Endodermal cell (in vitro differentiated cells): Measurements from ENCODE around the gene PERCC1. TPM values are rescaled to one million over a fixed set of nuclear protein-coding genes. Genes with fewer than 3 reads are reported as not detected.

Experiments used
- DNase-seq: peaks from one replicate; pipeline ENCODE4 v3.0.0-alpha.2; 2017
- H3K27ac ChIP-seq: 2 replicates; pipeline ENCODE4 v1.5.1; 2013; ENCODE audit warnings: mild to moderate bottlenecking, low read depth, low read length, moderate library complexity
- H3K27me3 ChIP-seq: 2 replicates; pipeline ENCODE4 v1.6.1; 2013; ENCODE audit warnings: mild to moderate bottlenecking, low read length, moderate library complexity; ENCODE audit not compliant: insufficient read depth, control insufficient read depth, poor library complexity, severe bottlenecking
- H3K36me3 ChIP-seq: 2 replicates; pipeline ENCODE4 v1.7.0; 2013; ENCODE audit warnings: mild to moderate bottlenecking, low read length, moderate library complexity; ENCODE audit not compliant: control insufficient read depth, insufficient read depth
- H3K4me1 ChIP-seq: one replicate; pipeline ENCODE4 v1.7.0; 2013; ENCODE audit warnings: low read length; ENCODE audit not compliant: control insufficient read depth, insufficient read depth
- H3K4me3 ChIP-seq: 2 replicates; pipeline ENCODE4 v1.5.1; 2013; ENCODE audit warnings: mild to moderate bottlenecking, low read length, moderate library complexity
- H3K9ac ChIP-seq: 2 replicates; pipeline ENCODE4 v1.6.1; 2013; ENCODE audit warnings: mild to moderate bottlenecking, low read length, moderate library complexity; ENCODE audit not compliant: poor library complexity, severe bottlenecking; ENCODE audit errors: extremely low read depth
- H3K9me3 ChIP-seq: 2 replicates; pipeline ENCODE4 v1.6.1; 2013; ENCODE audit warnings: mild to moderate bottlenecking, low read length, moderate library complexity; ENCODE audit not compliant: control insufficient read depth
- H3K27ac Mint-ChIP-seq: 2 replicates; pipeline ENCODE4 v1.8.0; 2020; ENCODE audit warnings: mixed read lengths
- H3K27me3 Mint-ChIP-seq: 2 replicates; pipeline ENCODE4 v1.8.0; 2021; ENCODE audit warnings: mild to moderate bottlenecking, mixed read lengths; ENCODE audit not compliant: insufficient read depth
- H3K36me3 Mint-ChIP-seq: 2 replicates; pipeline ENCODE4 v1.8.0; 2020; ENCODE audit warnings: low read depth, mixed read lengths
- H3K4me1 Mint-ChIP-seq: 2 replicates; pipeline ENCODE4 v1.8.0; 2020; ENCODE audit warnings: mixed read lengths
- H3K4me3 Mint-ChIP-seq: 2 replicates; pipeline ENCODE4 v1.8.0; 2020; ENCODE audit warnings: mild to moderate bottlenecking, moderate library complexity, mixed read lengths
- H3K9me3 Mint-ChIP-seq: 2 replicates; pipeline ENCODE4 v1.8.0; 2020; ENCODE audit warnings: mild to moderate bottlenecking, mixed read lengths
- CTCF ChIP-seq: fragments of 200-600 bp; sonication (generic); conservative IDR thresholded peaks from 2 replicates; pipeline ENCODE4 v1.5.0; 2021; ENCODE audit warnings: antibody characterized with exemption, mild to moderate bottlenecking
- WGBS, 2 experiments: methylation state at CpG; one replicate each; pipeline versions ENCODE4 v1.1.5 to v1.1.7; 2013; ENCODE audit warnings: missing lambda C conversion rate in 2 of 2, mixed read lengths in 1 of 2; ENCODE audit not compliant: insufficient coverage in 1 of 2, insufficient read length in 1 of 2; 5-methylcytosine and 5-hydroxymethylcytosine counted together
- total RNA-seq, 2 donors: library from RNA; stranded (reverse); fragmentation: NEBNext Ultra II Directional in 1 of 2; extraction: Animal tissue kit (Norgen Biotek cat#: 25700) in 1 of 2; gene quantifications; 2 replicates in 1 of 2; 3 replicates in 1 of 2; pipeline ENCODE4 v1.2.1, GENCODE V29; 2021

Gene PERCC1
- total RNA-seq, 2 donors from 2014 or later = 0.51 to 0.79 TPM

GRCh38 chr16:1430214-1430758, 592 bp upstream of the PERCC1 start:
- H3K9me3 ChIP-seq = no peaks in the 10 kb centered on the region
- no peak for DNase-seq
- TF ChIP-seq CTCF = no peak
- H3K4me3 ChIP-seq = no peak overlapping the region
- no peak overlapping the region for H3K27ac ChIP-seq
- 80 to 90% methylated on average over 1 to 14 of the region's 14 CpGs for WGBS, 2 experiments
- no peaks in the 10 kb centered on the region for H3K27me3 Mint-ChIP-seq
- no peaks in the 10 kb centered on the region for H3K27me3 ChIP-seq
- H3K4me1 ChIP-seq = no peaks in the 10 kb centered on the region
- H3K4me1 Mint-ChIP-seq = peaks cover 3% of the 10 kb centered on the region
- H3K36me3 Mint-ChIP-seq = no peaks in the 10 kb centered on the region
- no peak overlapping the region for H3K4me3 Mint-ChIP-seq
- no peaks in the 10 kb centered on the region for H3K9me3 Mint-ChIP-seq
- H3K9ac ChIP-seq = no peak overlapping the region
- no peak overlapping the region for H3K27ac Mint-ChIP-seq
- no peaks in the 10 kb centered on the region for H3K36me3 ChIP-seq

GRCh38 chr16:1431497-1432270, 806 bp downstream of the PERCC1 start:
- Histone ChIP-seq H3K27ac (no peak overlapping the region), H3K27me3 (no peaks in the 10 kb centered on the region), H3K9ac (no peak overlapping the region), H3K4me3 (no peak overlapping the region), H3K9me3 (no peaks in the 10 kb centered on the region), H3K4me1 (no peaks in the 10 kb centered on the region), H3K36me3 (no peaks in the 10 kb centered on the region)
- Mint-ChIP-seq H3K27me3 (no peaks in the 10 kb centered on the region), H3K4me1 (no peaks in the 10 kb centered on the region), H3K36me3 (no peaks in the 10 kb centered on the region), H3K27ac (no peak overlapping the region), H3K4me3 (no peak overlapping the region), H3K9me3 (no peaks in the 10 kb centered on the region)
- TF ChIP-seq CTCF = no peak
- WGBS, 2 experiments = 88 to 95% methylated on average over 7 to 20 of the region's 20 CpGs
- DNase-seq = no peak

DNA sequence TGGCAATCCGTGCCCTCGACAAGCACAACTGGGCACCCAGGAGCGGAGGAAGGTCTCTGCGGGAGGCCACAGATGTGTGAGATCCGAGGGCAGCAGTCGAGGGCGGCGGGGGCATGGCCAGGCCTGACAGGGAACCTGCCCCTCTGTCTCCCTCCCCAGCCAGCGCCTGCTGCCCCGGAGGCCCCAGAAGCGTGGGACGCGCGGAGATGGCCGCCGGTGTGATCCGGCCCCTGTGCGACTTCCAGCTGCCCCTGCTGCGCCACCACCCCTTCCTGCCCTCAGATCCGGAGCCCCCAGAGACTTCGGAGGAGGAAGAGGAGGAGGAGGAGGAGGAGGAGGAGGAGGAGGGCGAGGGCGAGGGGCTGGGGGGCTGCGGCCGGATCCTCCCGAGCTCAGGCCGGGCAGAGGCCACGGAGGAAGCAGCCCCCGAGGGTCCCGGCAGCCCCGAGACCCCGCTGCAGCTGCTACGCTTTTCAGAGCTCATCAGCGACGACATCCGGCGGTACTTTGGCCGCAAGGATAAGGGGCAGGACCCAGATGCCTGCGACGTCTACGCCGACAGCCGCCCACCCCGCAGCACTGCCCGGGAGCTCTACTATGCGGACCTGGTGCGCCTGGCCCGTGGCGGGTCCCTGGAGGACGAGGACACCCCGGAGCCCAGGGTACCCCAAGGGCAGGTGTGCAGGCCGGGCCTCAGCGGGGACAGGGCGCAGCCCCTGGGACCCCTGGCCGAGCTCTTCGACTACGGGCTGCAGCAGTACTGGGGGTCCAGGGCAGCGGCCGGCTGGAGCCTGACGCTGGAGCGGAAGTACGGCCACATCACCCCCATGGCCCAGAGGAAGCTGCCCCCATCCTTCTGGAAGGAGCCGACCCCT, 1.7 kb downstream of the PERCC1 start:
- Mint-ChIP-seq H3K4me3 (no peak overlapping the region), H3K9me3 (no peaks in the 10 kb centered on the region)

More for the DNA sequence above, 1.7 kb downstream of the PERCC1 start:
- H3K27ac Mint-ChIP-seq = no peak overlapping the region
- no peak for TF ChIP-seq CTCF
- Histone ChIP-seq H3K27me3 (no peaks in the 10 kb centered on the region), H3K9ac (no peak overlapping the region), H3K4me3 (no peak overlapping the region), H3K4me1 (no peaks in the 10 kb centered on the region), H3K36me3 (no peaks in the 10 kb centered on the region), H3K27ac (no peak overlapping the region), H3K9me3 (no peaks in the 10 kb centered on the region)
- H3K4me1 Mint-ChIP-seq = no peaks in the 10 kb centered on the region
- H3K27me3 Mint-ChIP-seq = no peaks in the 10 kb centered on the region
- 91 to 95% methylated on average over 21 to 57 of the region's 63 CpGs for WGBS, 2 experiments
- H3K36me3 Mint-ChIP-seq = no peaks in the 10 kb centered on the region
- DNase-seq = no peak
